PC-9 (cell line): ENCODE measurements around the gene TANC2.

Experiments
- CTCF ChIP-seq: fragments of 200-600 bp; sonication (generic); conservative IDR thresholded peaks from 2 replicates; pipeline ENCODE4 v1.6.1; 2017; ENCODE audit warnings: mixed run types, antibody characterized with exemption, mild to moderate bottlenecking, moderate library complexity
- EZH2 ChIP-seq: fragments of 200-600 bp; sonication (generic); IDR thresholded peaks from 2 replicates; pipeline ENCODE4 v1.8.0; 2017; ENCODE audit warnings: antibody characterized with exemption, low read depth

- TF ChIP-seq CTCF (no peak), EZH2 (no peak)
Observed at GRCh38 chr17:62998665-62999393, 32.8 kb downstream of the TANC2 start.
